Spleen (tissue), 11 donors: ENCODE data around the gene DDX17. TPM values are rescaled to one million over a fixed set of nuclear protein-coding genes. Genes with fewer than 3 reads are reported as not detected.

Source experiments
- DNase-seq: peaks from one replicate; pipeline ENCODE4 v3.0.0-alpha.2; 2020
- H3K27ac ChIP-seq, 8 donors: fragments of 200-600 bp; sonication (generic) in 7 of 8; 1 replicate in 4 of 8; 2 replicates in 4 of 8; pipeline versions ENCODE4 v1.5.0 to v1.8.0; 2016 to 2021; ENCODE audit warnings: inconsistent platforms in 4 of 8, mild to moderate bottlenecking in 4 of 8, moderate library complexity in 1 of 8
- H3K27me3 ChIP-seq, 7 donors: fragments of 200-600 bp; sonication (generic) in 6 of 7; replicated peaks in 1 of 7; 1 replicate in 4 of 7; 2 replicates in 3 of 7; pipeline versions ENCODE4 v1.5.0 to v1.8.0; 2016 to 2021; ENCODE audit warnings: inconsistent platforms in 3 of 7, mild to moderate bottlenecking in 1 of 7
- H3K36me3 ChIP-seq, 6 donors: fragments of 200-600 bp; sonication (generic) in 5 of 6; 1 replicate in 4 of 6; 2 replicates in 2 of 6; pipeline versions ENCODE4 v1.5.0 to v1.8.0; 2016 to 2021; ENCODE audit warnings: inconsistent platforms in 2 of 6
- H3K4me1 ChIP-seq, 6 donors: fragments of 200-600 bp; sonication (generic) in 5 of 6; 1 replicate in 3 of 6; 2 replicates in 3 of 6; pipeline versions ENCODE4 v1.5.0 to v1.8.0; 2016 to 2021; ENCODE audit warnings: inconsistent platforms in 3 of 6
- H3K4me3 ChIP-seq, 8 donors: fragments of 200-600 bp; sonication (generic) in 7 of 8; 1 replicate in 4 of 8; 2 replicates in 4 of 8; pipeline versions ENCODE4 v1.5.0 to v1.8.0; 2016 to 2021; ENCODE audit warnings: inconsistent platforms in 4 of 8, mild to moderate bottlenecking in 4 of 8, moderate library complexity in 2 of 8
- H3K9me3 ChIP-seq, 8 donors: fragments of 200-600 bp; sonication (generic) in 7 of 8; 1 replicate in 4 of 8; 2 replicates in 4 of 8; pipeline versions ENCODE4 v1.5.0 to v1.8.0; 2016 to 2021; ENCODE audit warnings: inconsistent platforms in 4 of 8
- CTCF ChIP-seq, 11 experiments: fragments of 200-600 bp in 7 of 11; fragments of 450-650 bp in 4 of 11; sonication (generic) in 4 of 11; IDR thresholded peaks in 8 of 11; conservative IDR thresholded peaks in 3 of 11; 1 replicate in 7 of 11; 2 replicates in 4 of 11; pipeline versions ENCODE4 v1.4.0 to v1.8.0; 2016 to 2021; ENCODE audit warnings: antibody characterized with exemption in 11 of 11, inconsistent platforms in 4 of 11, mild to moderate bottlenecking in 1 of 11
- POLR2A ChIP-seq, 3 donors: fragments of 450-650 bp; IDR thresholded peaks; one replicate each; pipeline ENCODE4 v1.5.1; 2017; ENCODE audit warnings: antibody characterized with exemption in 3 of 3, mild to moderate bottlenecking in 1 of 3
- POLR2AphosphoS5 ChIP-seq, 3 donors: sonication (generic); formaldehyde crosslinking; IDR thresholded peaks; one replicate each; pipeline ENCODE4 v1.5.1; 2017; ENCODE audit warnings: antibody characterized with exemption in 3 of 3
- WGBS, 5 donors: extraction: QIAGEN DNeasy Blood & Tissue Kit in 3 of 5; methylation state at CpG; one replicate each; pipeline versions ENCODE4 v1.1.5 to v1.1.7; 2013 to 2018; 5-methylcytosine and 5-hydroxymethylcytosine counted together
- intact Hi-C: fragments of 100-400 bp; cut with DNase I; formaldehyde crosslinking; loops from one replicate; pipeline ENCODE4 v1.15.0; 2023; ENCODE audit warnings: low total_unique reads
- polyA plus RNA-seq, 3 donors: library from polyadenylated mRNA; stranded (reverse); fragments of 200-250 nt; gene quantifications; one replicate each; pipeline ENCODE4 v1.2.1, GENCODE V29; 2013
- total RNA-seq, 7 donors: library from RNA; depleted of rRNA in 3 of 7; stranded (reverse); fragments of >200 nt in 3 of 7; fragmentation: NEBNext Ultra II Directional in 4 of 7; extraction: Animal tissue kit (Norgen Biotek cat#: 25700) in 4 of 7; gene quantifications; one replicate each; pipeline versions ENCODE4 v1.1.0 to v1.2.1, GENCODE V29; 2016 to 2021
- donor health status: healthy with polysubstance abuse.
- donor health status: DM: no; HTN: no; CAD: no; lungs with moderate emphysema.
- donor health status: DM: no; HTN: no; CAD: no.
- donor health status: Bipolar disorder and iron deficiency.
- donor health status: healthy.
- donor health status: DM: no; HTN: no; CAD: no.
- donor health status: DM: yes; HTN: yes; CAD: no.

The DDX17 gene
- total and polyA plus RNA-seq, 10 donors: 150 to 818 (median 606) TPM

- Histone ChIP-seq H3K27ac (no peak overlapping the region), H3K27me3 (peaks cover 0 to 25% (median 0%) of the 10 kb centered on the region in 7 donors), H3K4me3 (no peak overlapping the region), H3K4me1 (no peaks in the 10 kb centered on the region), H3K36me3 (no peaks in the 10 kb centered on the region), H3K9me3 (no peaks in the 10 kb centered on the region)
- intact Hi-C loops: no loop called here
- no peak for DNase-seq
- no peak for TF ChIP-seq POLR2AphosphoS5 (IDR thresholded peaks at IDR 0.05)
- no peak for TF ChIP-seq CTCF (IDR thresholded peaks at IDR 0.05 in 8 of 11, conservative IDR thresholded peaks at IDR 0.05 in 3 of 11)
- TF ChIP-seq POLR2A (IDR thresholded peaks at IDR 0.05): no peak
- 49 to 77% (median 67%) methylated on average over 3 to 4 of the region's 4 CpGs for WGBS, 5 donors
Measured at GRCh38 chr22:38435965-38436364, 70.1 kb downstream of the DDX17 start.

GRCh38 chr22:38435010-38435409 lies 71.1 kb downstream of the DDX17 start:
- no peak overlapping the region for H3K27ac ChIP-seq
- no peaks in the 10 kb centered on the region for H3K36me3 ChIP-seq
- TF ChIP-seq POLR2AphosphoS5 (IDR thresholded peaks at IDR 0.05) (no peak), CTCF (IDR thresholded peaks at IDR 0.05 in 8 of 11, conservative IDR thresholded peaks at IDR 0.05 in 3 of 11) (no peak), POLR2A (IDR thresholded peaks at IDR 0.05) (no peak)
- H3K27me3 ChIP-seq: peaks cover 0 to 16% (median 0%) of the 10 kb centered on the region in 7 donors
- WGBS, 5 donors: 75 to 90% (median 83%) methylated on average over 4 of the region's 4 CpGs
- H3K9me3 ChIP-seq: no peaks in the 10 kb centered on the region
- no peak overlapping the region for H3K4me3 ChIP-seq
- no peak for DNase-seq
- intact Hi-C loops: no loop called here
- no peaks in the 10 kb centered on the region for H3K4me1 ChIP-seq

DNA sequence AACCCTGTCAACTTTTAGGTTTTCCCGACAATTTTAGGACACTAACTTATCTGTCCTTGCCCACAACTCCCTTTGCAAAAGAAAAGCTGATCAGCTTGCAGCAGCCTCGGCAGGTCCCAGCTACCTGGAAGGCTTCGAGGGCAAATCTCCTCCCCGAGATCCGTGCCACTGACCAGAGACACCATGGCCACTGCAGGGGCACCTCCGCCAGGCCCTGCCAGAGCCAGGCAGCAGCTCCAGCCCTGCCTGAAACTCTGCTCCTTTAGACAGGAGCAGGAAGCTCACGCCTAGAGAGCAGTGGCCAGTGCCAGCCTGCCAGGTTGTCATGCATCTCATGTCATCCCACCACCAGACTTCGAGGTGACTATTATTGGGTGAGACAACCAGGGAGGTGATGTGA lies 72.2 kb downstream of the DDX17 start:
- Histone ChIP-seq H3K36me3 (no peaks in the 10 kb centered on the region), H3K9me3 (no peaks in the 10 kb centered on the region), H3K4me3 (no peak overlapping the region), H3K27ac (no peak overlapping the region), H3K27me3 (peaks cover 0 to 14% (median 0%) of the 10 kb centered on the region in 7 donors), H3K4me1 (no peaks in the 10 kb centered on the region)
- TF ChIP-seq POLR2A (IDR thresholded peaks at IDR 0.05) (no peak), CTCF (IDR thresholded peaks at IDR 0.05 in 8 of 11, conservative IDR thresholded peaks at IDR 0.05 in 3 of 11) (no peak), POLR2AphosphoS5 (IDR thresholded peaks at IDR 0.05) (no peak)
- intact Hi-C loops: no loop called here
- 76 to 88% (median 82%) methylated on average over 5 to 8 of the region's 8 CpGs for WGBS, 5 donors
- DNase-seq: no peak

Other genes starting within 250 kb of the DDX17 start
- 100 to 1,000 TPM in 1 of 7 donors, 10 to 100 TPM in 6; 37.1 to 105 (median 65.6) TPM for gene TMEM184B, start 233.3 kb downstream of the DDX17 start, total RNA-seq
- gene TMEM184B, start 233.3 kb downstream of the DDX17 start, polyA plus RNA-seq: 10 to 100 TPM in 1 of 3 donors, 1 to 10 TPM in 2; 5.0 to 18.3 (median 7.9) TPM
- gene CSNK1E, start 188.9 kb downstream of the DDX17 start, total RNA-seq: 100 to 1,000 TPM in 5 of 7 donors, 10 to 100 TPM in 2; 59.0 to 157 (median 110) TPM
- 10 to 100 TPM; 32.8 to 73.9 (median 49.0) TPM for gene CSNK1E, start 188.9 kb downstream of the DDX17 start, polyA plus RNA-seq
- gene KCNJ4, start 51.1 kb downstream of the DDX17 start, total RNA-seq: not detected
- gene KCNJ4, start 51.1 kb downstream of the DDX17 start, polyA plus RNA-seq: not detected
- gene KDELR3, start 38.2 kb downstream of the DDX17 start, total RNA-seq: 1 to 10 TPM; 1.5 to 4.9 (median 3.1) TPM
- 1 to 10 TPM in 2 of 3 donors, under 1 TPM in 1; 1.00 to 3.1 (median 1.2) TPM for gene KDELR3, start 38.2 kb downstream of the DDX17 start, polyA plus RNA-seq
- gene DMC1, start 63.9 kb upstream of the DDX17 start, total RNA-seq: 1 to 10 TPM in 3 of 7 donors, under 1 TPM in 1, not detected in 3; 0.80 to 2.7 (median 2.0) TPM
- gene DMC1, start 63.9 kb upstream of the DDX17 start, polyA plus RNA-seq: under 1 TPM; 0.15 to 0.58 (median 0.16) TPM
- gene FAM227A, start 150.1 kb upstream of the DDX17 start, total RNA-seq: 1 to 10 TPM in 1 of 7 donors, under 1 TPM in 5, not detected in 1; 0.06 to 3.0 (median 0.49) TPM
- under 1 TPM; 0.02 to 0.26 (median 0.07) TPM for gene FAM227A, start 150.1 kb upstream of the DDX17 start, polyA plus RNA-seq
- gene CBY1, start 150.3 kb upstream of the DDX17 start, total RNA-seq: 10 to 100 TPM; 20.2 to 28.5 (median 22.2) TPM
- gene CBY1, start 150.3 kb upstream of the DDX17 start, polyA plus RNA-seq: 10 to 100 TPM; 24.6 to 37.2 (median 28.1) TPM
- 10 to 100 TPM; 28.6 to 59.9 (median 50.6) TPM for gene TOMM22, start 175.6 kb upstream of the DDX17 start, total RNA-seq
- 10 to 100 TPM; 24.3 to 44.3 (median 41.3) TPM for gene TOMM22, start 175.6 kb upstream of the DDX17 start, polyA plus RNA-seq
- gene JOSD1, start 194.6 kb upstream of the DDX17 start, total RNA-seq: 10 to 100 TPM; 28.5 to 54.2 (median 36.4) TPM
- gene JOSD1, start 194.6 kb upstream of the DDX17 start, polyA plus RNA-seq: 10 to 100 TPM; 10.1 to 16.3 (median 13.8) TPM
- gene GTPBP1, start 199.6 kb upstream of the DDX17 start, total RNA-seq: 100 to 1,000 TPM in 2 of 7 donors, 10 to 100 TPM in 5; 76.3 to 134 (median 98.8) TPM
- 10 to 100 TPM in 1 of 3 donors, 1 to 10 TPM in 2; 9.7 to 31.9 (median 9.9) TPM for gene GTPBP1, start 199.6 kb upstream of the DDX17 start, polyA plus RNA-seq
- 100 to 1,000 TPM; 204 to 455 (median 220) TPM for gene SUN2, start 249.7 kb upstream of the DDX17 start, total RNA-seq
- gene SUN2, start 249.7 kb upstream of the DDX17 start, polyA plus RNA-seq: 10 to 100 TPM; 35.4 to 86.5 (median 38.9) TPM